Esophagus squamous epithelium (tissue), 4 donors: Measurements from ENCODE around the gene REL.

ENCODE experiments used
- CTCF ChIP-seq, 6 experiments: fragments of 450-650 bp in 4 of 6; fragments of 200-600 bp in 2 of 6; sonication (generic) in 2 of 6; IDR thresholded peaks; one replicate each; pipeline ENCODE4 v1.5.1; 2016 to 2019; ENCODE audit warnings: antibody characterized with exemption in 6 of 6, mild to moderate bottlenecking in 4 of 6, moderate library complexity in 4 of 6
- POLR2A ChIP-seq, 4 donors: fragments of 450-650 bp; IDR thresholded peaks; one replicate each; pipeline ENCODE4 v1.6.1; 2017; ENCODE audit warnings: antibody characterized with exemption in 4 of 4, mild to moderate bottlenecking in 4 of 4, moderate library complexity in 3 of 4

DNA sequence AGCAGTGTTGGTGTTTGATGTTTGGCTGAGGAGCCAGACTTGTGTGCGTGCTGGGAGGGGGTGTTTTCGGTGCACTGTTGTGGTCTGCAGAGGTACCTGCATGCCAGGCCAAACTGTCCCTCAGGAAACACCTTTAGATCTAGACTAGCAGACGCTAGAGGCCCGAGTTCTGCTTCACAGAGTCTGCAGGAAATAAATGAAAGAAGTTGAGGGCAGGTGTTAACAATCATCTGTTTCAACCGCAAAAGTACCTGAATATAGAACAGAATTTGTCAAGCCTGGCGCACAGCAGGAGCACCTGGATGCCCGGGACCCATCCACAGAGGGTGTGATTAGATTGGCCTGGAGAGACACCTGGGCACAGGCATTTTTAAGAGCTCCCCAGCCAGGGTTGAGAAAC is 40.5 kb upstream of the REL start:
- TF ChIP-seq CTCF (IDR thresholded peaks at IDR 0.05) (no peak), POLR2A (IDR thresholded peaks at IDR 0.05) (no peak)
